ENCODE measurements around the gene SAPCD1. TPM values are rescaled to one million over a fixed set of nuclear protein-coding genes. Genes with fewer than 3 reads are reported as not detected.

SAPCD1 gene
- total and polyA plus RNA-seq, 2 donors (not counting 1 experiment from before 2014, with no cell fraction given), result 12.9 TPM

DNA sequence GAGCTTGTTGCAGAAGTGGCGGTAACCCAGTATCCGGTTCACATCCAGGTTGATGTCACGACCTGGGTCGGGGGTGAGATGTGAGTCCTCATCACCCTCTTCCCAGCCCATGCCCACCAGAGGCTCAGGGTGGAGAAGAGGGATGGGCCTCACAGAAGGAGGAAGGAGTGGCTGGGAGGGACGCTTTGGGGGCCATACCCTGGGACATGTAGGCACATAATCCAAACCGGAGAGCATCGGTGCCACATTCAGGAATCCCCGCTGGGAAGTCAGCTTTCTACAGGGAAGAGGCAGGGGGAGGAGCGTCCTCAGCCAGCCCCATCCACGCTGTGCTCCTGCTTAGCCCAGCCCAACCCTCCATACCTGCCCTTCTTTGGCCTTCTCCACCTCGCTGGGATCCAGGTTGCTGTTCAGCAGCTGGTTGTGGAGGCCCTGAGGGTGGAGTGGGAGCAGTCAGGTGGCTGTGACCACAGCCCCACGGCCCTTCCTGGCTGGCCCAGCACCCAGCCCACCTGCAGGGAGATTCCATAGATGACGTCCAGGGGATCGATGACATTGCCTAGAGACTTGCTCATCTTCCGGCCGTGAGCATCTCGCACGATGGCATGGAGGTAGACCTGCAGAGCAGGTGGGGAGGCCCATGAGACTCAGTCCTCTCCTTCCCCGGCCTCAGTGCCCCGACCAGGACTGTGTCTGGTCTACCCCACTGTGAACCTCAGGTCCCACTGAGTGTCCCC, 18.2 kb downstream of the SAPCD1 start:
- CTCF ChIA-PET, result no interaction called here
- Histone ChIP-seq H4K20me1 (ENCODE audit: control insufficient read depth, insufficient read depth, low read length, poor library complexity, severe bottlenecking) (no peaks in the 10 kb centered on the region), H3K9ac (ENCODE audit: low read length) (no peak overlapping the region), H2AFZ (ENCODE audit: insufficient read depth, low read depth, low read length, poor library complexity, severe bottlenecking) (no peak overlapping the region), H3K27me3 (replicated peaks in 1 of 4; ENCODE audit: control extremely low read depth in 1 of 4, control insufficient read depth in 3 of 4, insufficient read depth in 4 of 4, low read length in 3 of 4) (no peaks in the 10 kb centered on the region), H3K4me1 (ENCODE audit: control insufficient read depth in 2 of 2, insufficient read depth in 2 of 2, low read length in 2 of 2) (peaks cover 15 to 21% of the 10 kb centered on the region in 2 donors), H3K27ac (ENCODE audit: low read length in 2 of 2) (no peak overlapping the region), H3K4me2 (replicated peaks; ENCODE audit: low read depth, low read length, poor library complexity, severe bottlenecking) (no peak overlapping the region), H3K4me3 (ENCODE audit: control extremely low read depth in 1 of 5, extremely low read depth in 1 of 5, insufficient read depth in 1 of 5, low read depth in 2 of 5, low read length in 4 of 5) (no peak overlapping the region), H3K36me3 (replicated peaks in 1 of 2; ENCODE audit: control extremely low read depth in 1 of 2, control insufficient read depth in 1 of 2, extremely low read depth in 1 of 2, insufficient read depth in 2 of 2, low read length in 1 of 2) (peaks cover 0 to 70% of the 10 kb centered on the region in 2 experiments), H3K79me2 (ENCODE audit: control insufficient read depth, insufficient read depth, low read length) (peaks cover 18% of the 10 kb centered on the region), H3K9me3 (ENCODE audit: control extremely low read depth in 1 of 3, control insufficient read depth in 2 of 3, insufficient read depth in 1 of 3, low read length in 2 of 3) (no peaks in the 10 kb centered on the region)
- peaks cover 19% of the 10 kb centered on the region for H3K4me1 Mint-ChIP-seq
- no peak overlapping the region for H3K27ac Mint-ChIP-seq
- H3K9me3 Mint-ChIP-seq (ENCODE audit: insufficient read depth), result no peaks in the 10 kb centered on the region
- intact Hi-C loops (cut with micrococcal nuclease), result no loop called here
- DNase-seq (no peak), ATAC-seq (ENCODE audit: low read depth) (no peak)
- no peak overlapping the region for H3K4me3 Mint-ChIP-seq
- no peaks in the 10 kb centered on the region for H3K27me3 Mint-ChIP-seq
- 90% methylated on average over 16 of the region's 20 CpGs for WGBS (ENCODE audit: insufficient coverage)
- POLR2A ChIA-PET, result interaction anchor here (1.0 kb wide), 1 partner anchor 49 kb away, joined by 9 read pairs; no protein-coding TSS in a partner anchor
- TF ChIP-seq CTCF (IDR thresholded peaks at IDR 0.05) (no peak), EZH2 (IDR thresholded peaks at IDR 0.05; ENCODE audit: borderline replicate concordance, insufficient read depth, low read depth, low read length, poor library complexity, severe bottlenecking) (no peak)

Data from B cell (primary cell).